ENCODE data around the gene HERC3.

Gene HERC3

GRCh38 chr4:88655226-88655625 is 62.9 kb downstream of the HERC3 start:
- DNase-seq (ENCODE audit: low read depth), result no peak
- TF ChIP-seq CTCF (IDR thresholded peaks at IDR 0.05; ENCODE audit: insufficient read depth, low read depth, low read length, missing control alignments), result no peak
- no peak overlapping the region for H3K4me3 ChIP-seq (ENCODE audit: low read length)

GRCh38 chr4:88659055-88659889 is 67.0 kb downstream of the HERC3 start:
- H3K4me3 ChIP-seq (ENCODE audit: low read length), result no peak overlapping the region
- TF ChIP-seq CTCF (IDR thresholded peaks at IDR 0.05; ENCODE audit: insufficient read depth, low read depth, low read length, missing control alignments), result peak; percentile 96
- peak; percentile 87 for DNase-seq (ENCODE audit: low read depth)

GRCh38 chr4:88659890-88660208 is 67.6 kb downstream of the HERC3 start:
- H3K4me3 ChIP-seq (ENCODE audit: low read length), result no peak overlapping the region
- no peak for DNase-seq (ENCODE audit: low read depth)
- TF ChIP-seq CTCF (IDR thresholded peaks at IDR 0.05; ENCODE audit: insufficient read depth, low read depth, low read length, missing control alignments), result no peak

GRCh38 chr4:88660446-88661294 is 68.4 kb downstream of the HERC3 start:
- H3K4me3 ChIP-seq (ENCODE audit: low read length), result no peak overlapping the region
- DNase-seq (ENCODE audit: low read depth), result peak; percentile 15
- no peak for TF ChIP-seq CTCF (IDR thresholded peaks at IDR 0.05; ENCODE audit: insufficient read depth, low read depth, low read length, missing control alignments)

- no peak overlapping the region for H3K4me3 ChIP-seq (ENCODE audit: low read length)
- TF ChIP-seq CTCF (IDR thresholded peaks at IDR 0.05; ENCODE audit: insufficient read depth, low read depth, low read length, missing control alignments), result no peak
- DNase-seq (ENCODE audit: low read depth), result peak; percentile 69
Observed at GRCh38 chr4:88661739-88662138, 69.5 kb downstream of the HERC3 start.

- H3K4me3 ChIP-seq (ENCODE audit: low read length), result no peak overlapping the region
- DNase-seq (ENCODE audit: low read depth), result peak; percentile 34
- TF ChIP-seq CTCF (IDR thresholded peaks at IDR 0.05; ENCODE audit: insufficient read depth, low read depth, low read length, missing control alignments), result peak; percentile 51
Observed at GRCh38 chr4:88672987-88673386, 80.7 kb downstream of the HERC3 start.

All from epithelial cell of esophagus (primary cell).